GM19351 (cell line): Measurements from ENCODE around the gene LSM5.
"Not testable (repeated sequence)": the region's sequence is repeated elsewhere in the genome, so short reads cannot be mapped to it uniquely, and the experiment has no call there.

Source experiments
- ATAC-seq: cut with Tn5 transposase; IDR thresholded peaks from one replicate; pipeline ENCODE4 v1.9.1; 2021; ENCODE audit warnings: mild to moderate bottlenecking, moderate library complexity; ENCODE audit not compliant: unreplicated experiment

LSM5 gene

GRCh38 chr7:32506266-32507054 lies 16.3 kb upstream of the LSM5 start:
- peak; percentile 88 for ATAC-seq

GRCh38 chr7:32502728-32503127 lies 12.5 kb upstream of the LSM5 start:
- ATAC-seq: no peak

GRCh38 chr7:32501522-32501921 lies 11.3 kb upstream of the LSM5 start:
- ATAC-seq: no peak

- peak; percentile 76 for ATAC-seq
These were observed 10.8 kb upstream of the LSM5 start for GRCh38 chr7:32500922-32501341.

GRCh38 chr7:32500216-32500615 lies 10.0 kb upstream of the LSM5 start:
- ATAC-seq: not testable (repeated sequence)

GRCh38 chr7:32499755-32500154 lies 9.6 kb upstream of the LSM5 start:
- not testable (repeated sequence) for ATAC-seq

- ATAC-seq: no peak
These were observed 6.1 kb upstream of the LSM5 start for GRCh38 chr7:32496052-32496813.

GRCh38 chr7:32495298-32496051 lies 5.3 kb upstream of the LSM5 start, which contains the start of gene AVL9:
Gene AVL9 (plus strand): TSS chr7:32495489. CDS start chr7:32495710, 221 bp downstream.
- peak; percentile 89 for ATAC-seq

GRCh38 chr7:32494946-32495297 lies 4.7 kb upstream of the LSM5 start:
- no peak for ATAC-seq

DNA sequence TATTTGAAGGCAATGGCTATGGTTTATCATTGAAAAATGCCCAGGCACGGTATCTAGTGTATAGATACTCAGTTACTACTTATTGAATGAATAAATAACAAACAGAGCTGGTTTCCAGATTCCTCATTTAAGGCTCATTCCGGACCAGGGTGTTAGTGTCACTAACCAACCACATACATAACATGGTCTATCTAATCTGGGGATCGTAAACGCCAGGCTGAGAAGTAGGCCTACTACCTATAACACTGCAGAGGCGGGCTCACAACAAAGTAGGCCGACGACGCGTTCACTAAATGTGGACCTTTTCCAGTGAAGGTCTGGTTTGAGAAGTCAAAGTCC lies 423 bp downstream of the LSM5 start:
- peak; percentile 21 for ATAC-seq

DNA sequence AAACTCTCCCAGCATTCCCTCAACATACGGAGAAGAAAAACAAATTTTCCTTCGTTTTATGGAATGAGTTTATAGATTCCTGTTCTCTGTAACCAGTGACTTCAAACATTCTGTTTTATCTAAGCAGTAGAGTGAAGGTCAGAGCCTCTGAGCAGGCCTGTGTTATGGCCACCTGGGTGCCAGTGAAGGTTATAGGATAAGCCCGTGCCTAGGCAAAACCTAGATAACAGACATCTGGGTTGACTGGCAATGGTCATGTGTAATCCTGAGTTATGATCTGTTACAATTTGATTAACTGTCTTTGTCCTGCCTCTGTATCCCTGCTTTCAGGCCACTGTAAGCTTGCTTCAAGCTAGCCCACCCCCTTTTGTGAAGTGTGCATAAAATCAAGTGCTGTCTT lies 8.3 kb downstream of the LSM5 start:
- no peak for ATAC-seq

DNA sequence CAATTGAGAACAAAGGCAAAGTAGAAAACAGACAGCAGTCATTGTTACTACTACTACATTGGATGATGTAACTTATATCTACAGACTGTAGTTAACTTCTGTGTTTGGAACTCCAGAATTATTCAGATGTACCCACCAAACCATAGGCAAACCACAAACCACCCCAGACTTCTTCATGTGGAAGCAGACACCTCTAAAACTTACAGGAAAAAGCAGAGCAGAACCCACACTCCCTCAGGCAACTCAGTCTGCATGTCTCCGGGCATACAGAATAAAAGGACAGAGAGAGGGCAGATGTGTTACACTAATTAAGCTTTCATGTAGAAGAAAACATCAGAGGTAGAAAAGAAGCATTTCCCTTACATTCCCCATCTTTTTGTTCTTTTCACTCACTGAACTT lies 9.0 kb downstream of the LSM5 start:
- no peak for ATAC-seq

- peak; percentile 74 for ATAC-seq
These were observed 10.5 kb downstream of the LSM5 start for GRCh38 chr7:32479574-32480200.

DNA sequence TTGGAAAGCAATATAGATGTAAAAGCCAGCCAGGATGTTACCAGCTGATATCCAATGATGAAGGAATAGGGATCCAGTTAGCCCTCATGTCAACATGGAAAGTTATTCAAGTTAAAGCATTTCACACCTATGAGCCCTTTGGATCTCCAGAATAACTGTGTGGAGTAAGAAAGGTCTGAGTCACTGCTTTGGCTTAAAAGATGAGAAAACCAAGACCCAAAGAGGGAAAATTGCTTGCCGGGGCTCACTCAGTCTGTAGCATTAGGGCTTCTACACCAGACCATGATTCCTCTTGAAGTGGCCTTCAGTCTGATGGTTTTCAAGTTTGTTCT lies 12.6 kb downstream of the LSM5 start:
- no peak for ATAC-seq

DNA sequence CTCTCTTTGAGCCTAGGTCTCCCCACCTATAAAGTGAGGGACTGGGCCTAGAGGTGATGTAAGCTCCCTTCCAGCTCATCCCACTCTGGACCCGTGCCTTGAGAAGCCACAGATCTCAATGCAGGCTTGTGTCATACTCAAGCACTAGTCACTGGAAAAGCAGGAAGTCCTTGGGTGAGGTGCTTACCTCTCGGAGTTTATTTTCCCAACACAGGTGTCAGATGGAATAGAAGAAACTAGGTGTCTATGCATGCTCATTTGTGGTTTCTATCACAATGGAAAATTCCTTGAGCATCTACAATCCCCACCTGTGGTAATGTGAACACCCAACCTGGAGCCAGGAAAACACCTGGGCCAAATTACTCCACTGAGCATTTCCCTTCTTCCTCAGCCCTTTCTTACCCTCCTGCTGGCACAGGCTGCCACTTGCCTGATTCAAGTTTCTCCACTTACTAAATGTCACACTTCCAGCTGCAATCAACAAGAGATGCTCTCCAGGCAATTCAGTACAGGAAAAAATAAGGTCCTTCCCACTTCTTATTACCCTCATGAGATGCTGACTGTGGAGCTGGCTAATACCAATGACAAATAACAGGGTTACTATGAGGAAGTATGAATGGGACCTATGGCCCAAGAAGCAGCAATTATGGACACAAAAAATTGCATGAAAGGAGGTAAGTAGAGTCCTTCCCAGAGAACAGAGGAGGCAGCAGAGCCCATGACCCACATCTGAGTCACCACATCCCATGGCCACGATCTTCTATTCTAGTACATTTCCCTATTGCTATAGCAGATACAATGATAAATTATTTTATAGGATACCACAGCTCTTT lies 13.1 kb downstream of the LSM5 start:
- ATAC-seq: no peak

DNA sequence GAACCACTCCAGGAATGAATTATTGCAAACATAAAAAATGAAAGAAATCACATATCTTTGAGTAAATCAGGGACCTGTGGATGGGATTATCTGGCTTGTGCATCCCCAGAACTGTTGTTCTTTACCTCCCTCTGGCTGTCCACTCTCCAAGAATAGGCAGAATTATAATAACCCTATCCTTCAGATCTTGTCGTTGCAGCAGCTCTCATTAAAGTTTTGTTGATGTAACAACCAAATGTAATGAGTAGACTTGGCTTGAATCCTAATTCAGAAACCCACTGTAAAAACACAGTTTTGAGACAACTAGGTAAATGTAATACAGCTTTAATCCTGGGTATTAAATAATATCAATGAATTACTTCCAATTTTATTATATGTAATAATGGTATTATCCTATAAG lies 16.2 kb downstream of the LSM5 start:
- ATAC-seq: no peak

GRCh38 chr7:32472015-32472414 lies 18.2 kb downstream of the LSM5 start:
- no peak for ATAC-seq

DNA sequence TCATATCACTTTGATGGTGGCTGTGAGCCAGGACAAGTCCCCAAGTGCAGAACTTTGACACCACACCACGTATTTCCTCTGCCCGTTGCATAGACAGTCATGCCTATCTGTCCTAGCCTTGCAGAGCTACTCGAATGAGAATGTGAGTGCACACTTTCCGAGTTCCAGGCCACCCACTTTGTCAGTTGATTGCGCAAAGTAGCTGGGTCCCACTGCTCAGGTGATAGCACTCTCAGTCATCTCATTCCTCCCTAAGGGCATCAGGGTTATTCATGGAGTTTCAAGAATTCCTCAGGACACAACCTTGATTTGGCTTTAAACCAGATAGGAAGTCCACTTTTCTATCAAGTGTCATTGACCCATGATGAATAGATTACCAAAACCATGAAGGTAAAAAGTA lies 19.3 kb downstream of the LSM5 start:
- ATAC-seq: no peak

DNA sequence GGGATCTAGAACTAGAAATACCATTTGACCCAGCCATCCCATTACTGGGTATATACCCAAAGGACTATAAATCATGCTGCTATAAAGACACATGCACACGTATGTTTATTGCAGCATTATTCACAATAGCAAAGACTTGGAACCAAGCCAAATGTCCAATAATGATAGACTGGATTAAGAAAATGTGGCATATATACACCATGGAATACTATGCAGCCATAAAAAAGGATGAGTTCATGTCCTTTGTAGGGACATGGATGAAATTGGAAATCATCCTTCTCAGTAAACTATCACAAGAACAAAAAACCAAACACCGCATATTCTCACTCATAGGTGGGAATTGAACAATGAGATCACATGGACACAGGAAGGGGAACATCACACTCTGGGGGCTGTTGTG lies 20.2 kb downstream of the LSM5 start:
- not testable (repeated sequence) for ATAC-seq

GRCh38 chr7:32464641-32465416 lies 25.4 kb downstream of the LSM5 start:
- not testable (repeated sequence) for ATAC-seq
